Keratinocyte (primary cell): ENCODE measurements around the gene MRPS10. TPM values are rescaled to one million over a fixed set of nuclear protein-coding genes. Genes with fewer than 3 reads are reported as not detected.

ENCODE experiments used
- DNase-seq: peaks from one replicate; pipeline ENCODE4 v3.0.0-alpha.2; 2011; ENCODE audit warnings: low read depth, missing footprints, low spot score
- FAIRE-seq: peaks from 2 replicates; lab custom pipeline; 2011; peaks lifted over from hg19 to GRCh38; lab: Jason Lieb, UNC
- H2AFZ ChIP-seq: 2 replicates; pipeline ENCODE4 v1.6.0; 2012; ENCODE audit warnings: low read length, control low read depth, inconsistent platforms; ENCODE audit not compliant: control insufficient read depth
- H3K27ac ChIP-seq: 2 replicates; pipeline ENCODE4 v1.5.1; 2011; ENCODE audit warnings: low read length; ENCODE audit not compliant: control insufficient read depth, insufficient read depth
- H3K27me3 ChIP-seq: 3 replicates; pipeline ENCODE4 v1.6.0; 2011; ENCODE audit warnings: low read length; ENCODE audit not compliant: control insufficient read depth, insufficient read depth; ENCODE audit errors: extremely low read depth
- H3K36me3 ChIP-seq, 2 experiments: 2 replicates in 1 of 2; 3 replicates in 1 of 2; pipeline ENCODE4 v1.5.1; 2011; ENCODE audit warnings: low read length in 2 of 2, mild to moderate bottlenecking in 1 of 2; ENCODE audit not compliant: control insufficient read depth in 2 of 2, insufficient read depth in 2 of 2; ENCODE audit errors: extremely low read depth in 1 of 2
- H3K4me1 ChIP-seq: 3 replicates; pipeline ENCODE4 v1.5.1; 2011; ENCODE audit warnings: low read length; ENCODE audit not compliant: control insufficient read depth, insufficient read depth; ENCODE audit errors: extremely low read depth
- H3K4me2 ChIP-seq: 3 replicates; pipeline ENCODE4 v1.6.0; 2011; ENCODE audit warnings: low read depth, low read length; ENCODE audit not compliant: control insufficient read depth, insufficient read depth; ENCODE audit errors: extremely low read depth
- H3K4me3 ChIP-seq, 3 experiments: fragments of 200-600 bp in 1 of 3; sonication (generic) in 1 of 3; 2 replicates in 2 of 3; 3 replicates in 1 of 3; pipeline ENCODE4 v1.5.1; 2011 to 2016; ENCODE audit warnings: low read length in 3 of 3, mild to moderate bottlenecking in 3 of 3, control low read depth in 2 of 3, inconsistent platforms in 1 of 3, low read depth in 1 of 3, mixed read lengths in 1 of 3, mixed run types in 1 of 3, moderate library complexity in 1 of 3; ENCODE audit not compliant: control insufficient read depth in 2 of 3, insufficient read depth in 2 of 3; ENCODE audit errors: extremely low read depth in 1 of 3
- H3K79me2 ChIP-seq: 2 replicates; pipeline ENCODE4 v1.6.0; 2012; ENCODE audit warnings: low read length; ENCODE audit not compliant: control insufficient read depth, insufficient read depth
- H3K9ac ChIP-seq: 3 replicates; pipeline ENCODE4 v1.6.0; 2011; ENCODE audit warnings: low read length; ENCODE audit not compliant: control insufficient read depth, insufficient read depth; ENCODE audit errors: extremely low read depth
- H3K9me1 ChIP-seq: 3 replicates; pipeline ENCODE4 v1.6.0; 2011; ENCODE audit warnings: low read length; ENCODE audit not compliant: control insufficient read depth, insufficient read depth; ENCODE audit errors: extremely low read depth
- H3K9me3 ChIP-seq: 2 replicates; pipeline ENCODE4 v1.5.1; 2012; ENCODE audit warnings: low read depth, low read length; ENCODE audit not compliant: control insufficient read depth
- H4K20me1 ChIP-seq: 3 replicates; pipeline ENCODE4 v1.6.0; 2011; ENCODE audit warnings: low read length; ENCODE audit not compliant: control insufficient read depth, insufficient read depth; ENCODE audit errors: extremely low read depth
- CTCF ChIP-seq, 3 experiments: IDR thresholded peaks in 1 of 3; conservative IDR thresholded peaks in 1 of 3; optimal IDR thresholded peaks in 1 of 3; 2 replicates in 2 of 3; 3 replicates in 1 of 3; pipeline versions ENCODE3 to v1.5.1; 2011; ENCODE audit warnings: low read length in 3 of 3, mild to moderate bottlenecking in 3 of 3, moderate library complexity in 2 of 3, control low read depth in 1 of 3, inconsistent platforms in 1 of 3; ENCODE audit not compliant: insufficient read depth in 2 of 3; ENCODE audit errors: extremely low read depth in 1 of 3
- EZH2 ChIP-seq: IDR thresholded peaks from one replicate; pipeline ENCODE4 v1.6.1; 2012; ENCODE audit warnings: inconsistent platforms, mild to moderate bottlenecking, low read length, moderate library complexity
- dilution Hi-C: fragments of 300-500 bp; cut with MboI; formaldehyde crosslinking; loops from one replicate; pipeline ENCODE4 v1.7.0; 2020; ENCODE audit warnings: low sequenced_read_pairs; ENCODE audit not compliant: extremely low pct_ligation_motif_present
- polyA plus RNA-seq, 5 experiments: library from polyadenylated mRNA; depleted of rRNA in 3 of 5; stranded (reverse) in 3 of 5; stranded (forward) in 1 of 5; unstranded in 1 of 5; fragments of >200 nt; gene quantifications; 1 replicate in 1 of 5; 2 replicates in 3 of 5; 3 replicates in 1 of 5; pipeline versions ENCODE4 v1.2.1 to v1.2.3, GENCODE V29; 2011 to 2012; ENCODE audit warnings: missing spikeins in 2 of 5, low read depth in 1 of 5, low replicate concordance in 1 of 5

The MRPS10 gene
- polyA plus RNA-seq, 1 donor (not counting 4 experiments of a cell fraction or from before 2014, with no cell fraction given): 80.1 TPM

- dilution Hi-C loops: no loop called here
Measured at GRCh38 chr6:42163981-42164380, 53.7 kb downstream of the MRPS10 start.

GRCh38 chr6:42162812-42163211 is 54.8 kb downstream of the MRPS10 start:
- FAIRE-seq: no peak
- dilution Hi-C loops: no loop called here
- H3K4me1 ChIP-seq: peaks cover 21% of the 10 kb centered on the region

More at GRCh38 chr6:42163981-42164380, 53.7 kb downstream of the MRPS10 start:
- Histone ChIP-seq H4K20me1 (no peaks in the 10 kb centered on the region), H3K9me1 (no peaks in the 10 kb centered on the region), H3K4me1 (peaks cover 15% of the 10 kb centered on the region), H3K27ac (no peak overlapping the region), H3K9me3 (no peaks in the 10 kb centered on the region), H3K27me3 (no peaks in the 10 kb centered on the region), H3K36me3 (no peaks in the 10 kb centered on the region), H3K4me2 (peak overlapping the region; percentile 3), H3K9ac (no peak overlapping the region), H3K79me2 (no peaks in the 10 kb centered on the region), H3K4me3 (no peak overlapping the region), H2AFZ (no peak overlapping the region)
- no peak for TF ChIP-seq CTCF (optimal IDR thresholded peaks at IDR 0.05 in 1 of 3, IDR thresholded peaks at IDR 0.05 in 1 of 3, conservative IDR thresholded peaks at IDR 0.05 in 1 of 3; ENCODE audit: extremely low read depth in 1 of 3, insufficient read depth in 2 of 3, low read length in 3 of 3)
- no peak for TF ChIP-seq EZH2
- FAIRE-seq (no peak), DNase-seq (no peak)

More at GRCh38 chr6:42162812-42163211, 54.8 kb downstream of the MRPS10 start:
- no peak overlapping the region for H2AFZ ChIP-seq
- no peaks in the 10 kb centered on the region for H4K20me1 ChIP-seq
- H3K36me3 ChIP-seq: no peaks in the 10 kb centered on the region
- no peak overlapping the region for H3K9ac ChIP-seq
- no peaks in the 10 kb centered on the region for H3K9me3 ChIP-seq
- H3K4me3 ChIP-seq: no peak overlapping the region
- H3K79me2 ChIP-seq: no peaks in the 10 kb centered on the region
- no peak for DNase-seq
- TF ChIP-seq EZH2 (no peak), CTCF (optimal IDR thresholded peaks at IDR 0.05 in 1 of 3, IDR thresholded peaks at IDR 0.05 in 1 of 3, conservative IDR thresholded peaks at IDR 0.05 in 1 of 3; ENCODE audit: extremely low read depth in 1 of 3, insufficient read depth in 2 of 3, low read length in 3 of 3) (no peak)
- no peaks in the 10 kb centered on the region for H3K27me3 ChIP-seq
- H3K9me1 ChIP-seq: no peaks in the 10 kb centered on the region
- no peak overlapping the region for H3K4me2 ChIP-seq
- H3K27ac ChIP-seq: no peak overlapping the region
